Measurements from ENCODE around the gene TP53TG5. TPM values are rescaled to one million over a fixed set of nuclear protein-coding genes. Genes with fewer than 3 reads are reported as not detected.

The TP53TG5 gene
- total RNA-seq, 1 experiment from 2014 or later = not detected

DNA sequence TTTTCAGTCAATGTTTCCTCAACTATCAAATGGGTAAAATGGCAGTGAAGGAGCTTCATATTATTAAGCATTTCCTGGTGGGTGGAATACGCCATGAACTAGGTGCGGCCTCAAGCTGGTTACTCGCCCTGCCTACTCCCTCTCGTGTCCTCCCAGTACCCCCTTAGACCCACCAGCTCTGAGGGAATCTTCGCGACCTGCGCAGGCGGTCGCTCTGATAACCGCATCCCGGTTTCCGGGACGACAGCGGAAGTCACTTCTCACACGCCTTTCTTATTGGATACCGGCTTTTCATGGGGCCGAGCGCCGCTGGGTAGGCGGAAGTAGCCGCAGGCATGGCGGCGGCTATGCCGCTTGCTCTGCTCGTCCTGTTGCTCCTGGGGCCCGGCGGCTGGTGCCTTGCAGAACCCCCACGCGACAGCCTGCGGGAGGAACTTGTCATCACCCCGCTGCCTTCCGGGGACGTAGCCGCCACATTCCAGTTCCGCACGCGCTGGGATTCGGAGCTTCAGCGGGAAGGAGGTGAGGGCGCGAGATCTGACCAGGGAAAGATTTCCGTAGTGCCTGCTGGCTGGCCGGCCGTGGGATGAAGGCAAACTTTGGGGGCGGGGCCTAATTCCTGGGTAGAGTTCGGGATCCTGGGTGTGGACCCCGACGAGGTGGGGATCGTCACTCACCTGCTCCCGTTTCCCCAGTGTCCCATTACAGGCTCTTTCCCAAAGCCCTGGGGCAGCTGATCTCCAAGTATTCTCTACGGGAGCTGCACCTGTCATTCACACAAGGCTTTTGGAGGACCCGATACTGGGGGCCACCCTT, 37.9 kb upstream of the TP53TG5 start, which contains the start of gene PIGT:
PIGT (plus strand) TSS at position 320 of the 816 bp plus-strand sequence; CDS start at position 336, 16 bp downstream.
- ATAC-seq (peak; percentile 93), DNase-seq (ENCODE audit: low read depth, low spot score) (no peak)
- ChIA-PET CTCF (interaction anchor here (0.7 to 1.4 kb wide), 3 partner anchors 9 to 42 kb away, joined by 3 to 6 read pairs (median 5); no protein-coding TSS in a partner anchor), POLR2A (interaction anchor here (0.6 kb wide), 1 partner anchor 15 kb away, joined by 3 read pairs; no protein-coding TSS in a partner anchor)
- BruUV-seq (replicated peaks) = no TSS peak
- Histone ChIP-seq H3K27me3 (ENCODE audit: control insufficient read depth, insufficient read depth, low read length) (no peaks in the 10 kb centered on the region), H3K27ac (ENCODE audit: low read length) (peak within 1 kb of the TSS; percentile 81), H3K36me3 (ENCODE audit: control insufficient read depth, insufficient read depth, low read length) (peaks cover 4% of the 10 kb centered on the region), H3K4me3 (ENCODE audit: low read depth in 2 of 2, low read length in 2 of 2) (peak within 1 kb of the TSS; percentile 96 to 98), H3K9me3 (ENCODE audit: control insufficient read depth, insufficient read depth, low read depth, low read length) (no peaks in the 10 kb centered on the region), H3K4me1 (ENCODE audit: control insufficient read depth, insufficient read depth, low read length) (peaks cover 35% of the 10 kb centered on the region)
- in situ Hi-C loops (cut with HindIII; ENCODE audit: low pct_unique_long_range_greater_than_20kb, low sequenced_read_pairs) = no loop called here
- intact Hi-C loops (cut with micrococcal nuclease; ENCODE audit: unreplicated experiment) = no loop called here
- TF ChIP-seq CTCF (IDR thresholded peaks at IDR 0.05) (no peak), POLR2AphosphoS5 (IDR thresholded peaks at IDR 0.05; ENCODE audit: low read depth, low read length) (peak; percentile 90), TCF7L2 (IDR thresholded peaks at IDR 0.05; ENCODE audit: low read depth, low read length) (peak; percentile 53; the same call in 1 of the 2 replicates), SIN3A (IDR thresholded peaks at IDR 0.05; ENCODE audit: borderline replicate concordance, insufficient read depth, low read depth, low read length) (peak; percentile 83)
- TF ChIP-seq, protein P1, sequence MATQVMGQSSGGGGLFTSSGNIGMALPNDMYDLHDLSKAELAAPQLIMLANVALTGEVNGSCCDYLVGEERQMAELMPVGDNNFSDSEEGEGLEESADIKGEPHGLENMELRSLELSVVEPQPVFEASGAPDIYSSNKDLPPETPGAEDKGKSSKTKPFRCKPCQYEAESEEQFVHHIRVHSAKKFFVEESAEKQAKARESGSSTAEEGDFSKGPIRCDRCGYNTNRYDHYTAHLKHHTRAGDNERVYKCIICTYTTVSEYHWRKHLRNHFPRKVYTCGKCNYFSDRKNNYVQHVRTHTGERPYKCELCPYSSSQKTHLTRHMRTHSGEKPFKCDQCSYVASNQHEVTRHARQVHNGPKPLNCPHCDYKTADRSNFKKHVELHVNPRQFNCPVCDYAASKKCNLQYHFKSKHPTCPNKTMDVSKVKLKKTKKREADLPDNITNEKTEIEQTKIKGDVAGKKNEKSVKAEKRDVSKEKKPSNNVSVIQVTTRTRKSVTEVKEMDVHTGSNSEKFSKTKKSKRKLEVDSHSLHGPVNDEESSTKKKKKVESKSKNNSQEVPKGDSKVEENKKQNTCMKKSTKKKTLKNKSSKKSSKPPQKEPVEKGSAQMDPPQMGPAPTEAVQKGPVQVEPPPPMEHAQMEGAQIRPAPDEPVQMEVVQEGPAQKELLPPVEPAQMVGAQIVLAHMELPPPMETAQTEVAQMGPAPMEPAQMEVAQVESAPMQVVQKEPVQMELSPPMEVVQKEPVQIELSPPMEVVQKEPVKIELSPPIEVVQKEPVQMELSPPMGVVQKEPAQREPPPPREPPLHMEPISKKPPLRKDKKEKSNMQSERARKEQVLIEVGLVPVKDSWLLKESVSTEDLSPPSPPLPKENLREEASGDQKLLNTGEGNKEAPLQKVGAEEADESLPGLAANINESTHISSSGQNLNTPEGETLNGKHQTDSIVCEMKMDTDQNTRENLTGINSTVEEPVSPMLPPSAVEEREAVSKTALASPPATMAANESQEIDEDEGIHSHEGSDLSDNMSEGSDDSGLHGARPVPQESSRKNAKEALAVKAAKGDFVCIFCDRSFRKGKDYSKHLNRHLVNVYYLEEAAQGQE (IDR thresholded peaks at IDR 0.05; ENCODE audit: insufficient read depth in 1 of 2, low read depth in 2 of 2, low read length in 1 of 2) = no peak

GRCh38 chr20:45413479-45413878, 35.4 kb upstream of the TP53TG5 start:
- Histone ChIP-seq H3K4me1 (ENCODE audit: control insufficient read depth, insufficient read depth, low read length) (peaks cover 18% of the 10 kb centered on the region), H3K9me3 (ENCODE audit: control insufficient read depth, insufficient read depth, low read depth, low read length) (no peaks in the 10 kb centered on the region), H3K27ac (ENCODE audit: low read length) (no peak overlapping the region), H3K36me3 (ENCODE audit: control insufficient read depth, insufficient read depth, low read length) (peaks cover 10% of the 10 kb centered on the region), H3K4me3 (ENCODE audit: low read depth in 2 of 2, low read length in 2 of 2) (no peak overlapping the region), H3K27me3 (ENCODE audit: control insufficient read depth, insufficient read depth, low read length) (no peaks in the 10 kb centered on the region)
- intact Hi-C loops (cut with micrococcal nuclease; ENCODE audit: unreplicated experiment) (no loop called here), in situ Hi-C loops (cut with HindIII; ENCODE audit: low pct_unique_long_range_greater_than_20kb, low sequenced_read_pairs) (no loop called here)
- ChIA-PET POLR2A (interaction anchor here (0.6 kb wide), 1 partner anchor 50 kb away, joined by 6 read pairs; no protein-coding TSS in a partner anchor), CTCF (interaction anchor here (1.4 kb wide), 1 partner anchor 23 kb away, joined by 3 read pairs; no protein-coding TSS in a partner anchor)
- ATAC-seq (no peak), DNase-seq (ENCODE audit: low read depth, low spot score) (no peak)
- BruUV-seq (replicated peaks) = no TSS peak
- TF ChIP-seq SIN3A (IDR thresholded peaks at IDR 0.05; ENCODE audit: borderline replicate concordance, insufficient read depth, low read depth, low read length) (no peak), TCF7L2 (IDR thresholded peaks at IDR 0.05; ENCODE audit: low read depth, low read length) (no peak), POLR2AphosphoS5 (IDR thresholded peaks at IDR 0.05; ENCODE audit: low read depth, low read length) (no peak), CTCF (IDR thresholded peaks at IDR 0.05) (no peak)
- TF ChIP-seq, protein P1 (IDR thresholded peaks at IDR 0.05; ENCODE audit: insufficient read depth in 1 of 2, low read depth in 2 of 2, low read length in 1 of 2) = no peak

All from Panc1 (cell line).